HG03103 (cell line): ENCODE results near the gene HSPA1A.
"Not testable (repeated sequence)": the region's sequence is repeated elsewhere in the genome, so short reads cannot be mapped to it uniquely, and the experiment has no call there.

Experiments
- ATAC-seq: cut with Tn5 transposase; IDR thresholded peaks from one replicate; pipeline ENCODE4 v1.9.1; 2021; ENCODE audit warnings: low read depth; ENCODE audit not compliant: unreplicated experiment

Gene HSPA1A

GRCh38 chr6:31831350-31832215, 16.2 kb downstream of the HSPA1A start:
- no peak for ATAC-seq

- ATAC-seq = no peak
Observed at GRCh38 chr6:31834367-31835250, 19.3 kb downstream of the HSPA1A start.

GRCh38 chr6:31836047-31836473, 20.7 kb downstream of the HSPA1A start:
- ATAC-seq = no peak

- no peak for ATAC-seq
Observed at GRCh38 chr6:31836474-31837368, 21.4 kb downstream of the HSPA1A start.

GRCh38 chr6:31837369-31838113, 22.2 kb downstream of the HSPA1A start:
- no peak for ATAC-seq

GRCh38 chr6:31838114-31838553, 22.8 kb downstream of the HSPA1A start:
- not testable (repeated sequence) for ATAC-seq

- ATAC-seq = no peak
Observed at GRCh38 chr6:31838968-31839367, 23.6 kb downstream of the HSPA1A start.

- ATAC-seq = not testable (repeated sequence)
Observed at GRCh38 chr6:31839779-31840126, 24.4 kb downstream of the HSPA1A start.

GRCh38 chr6:31842053-31842452, 26.7 kb downstream of the HSPA1A start:
- no peak for ATAC-seq

GRCh38 chr6:31844507-31844906, 29.2 kb downstream of the HSPA1A start:
- ATAC-seq = no peak

- ATAC-seq = no peak
Observed at GRCh38 chr6:31847276-31847978, 32.1 kb downstream of the HSPA1A start.

GRCh38 chr6:31850765-31851484, 35.6 kb downstream of the HSPA1A start:
- no peak for ATAC-seq

- no peak for ATAC-seq
Observed at GRCh38 chr6:31851485-31851832, 36.1 kb downstream of the HSPA1A start.

- ATAC-seq = not testable (repeated sequence)
Observed at GRCh38 chr6:31851980-31852718, 36.8 kb downstream of the HSPA1A start.

GRCh38 chr6:31857774-31858173, 42.4 kb downstream of the HSPA1A start:
- not testable (repeated sequence) for ATAC-seq

GRCh38 chr6:31858707-31859106, 43.4 kb downstream of the HSPA1A start:
- ATAC-seq = no peak

GRCh38 chr6:31859923-31860322, 44.6 kb downstream of the HSPA1A start:
- no peak for ATAC-seq

- ATAC-seq = no peak
Observed at GRCh38 chr6:31860349-31860748, 45.0 kb downstream of the HSPA1A start.
